Effector memory CD4-positive, alpha-beta T cell (primary cell): ENCODE measurements around the gene OSM.
A peak's percentile ranks its signal among the peaks of the same experiment; 100 is the strongest.

ENCODE experiments used
- DNase-seq, 3 donors: peaks; one replicate each; pipeline ENCODE4 v3.0.0-alpha.2; 2020
- H3K27ac ChIP-seq: 2 replicates; pipeline ENCODE4 v1.7.0; 2013; ENCODE audit warnings: mild to moderate bottlenecking, low read length, moderate library complexity; ENCODE audit not compliant: insufficient read depth, poor library complexity, severe bottlenecking
- H3K27me3 ChIP-seq: replicated peaks from 2 replicates; pipeline ENCODE4 v1.7.0; 2013; ENCODE audit warnings: mild to moderate bottlenecking, low read length; ENCODE audit not compliant: insufficient read depth, control insufficient read depth, poor library complexity, severe bottlenecking
- H3K36me3 ChIP-seq: 2 replicates; pipeline ENCODE4 v1.7.0; 2013; ENCODE audit warnings: mild to moderate bottlenecking, low read length, moderate library complexity; ENCODE audit not compliant: control insufficient read depth, insufficient read depth
- H3K4me1 ChIP-seq: 2 replicates; pipeline ENCODE4 v1.7.0; 2013; ENCODE audit warnings: low read length, mild to moderate bottlenecking; ENCODE audit not compliant: control insufficient read depth, insufficient read depth, poor library complexity, severe bottlenecking
- H3K4me3 ChIP-seq: 2 replicates; pipeline ENCODE4 v1.7.0; 2013; ENCODE audit warnings: low read length, low read depth, mild to moderate bottlenecking; ENCODE audit not compliant: insufficient read depth, poor library complexity, severe bottlenecking
- H3K9me3 ChIP-seq: 2 replicates; pipeline ENCODE4 v1.7.0; 2013; ENCODE audit warnings: mild to moderate bottlenecking, low read length, moderate library complexity; ENCODE audit not compliant: control insufficient read depth

The OSM gene

DNA sequence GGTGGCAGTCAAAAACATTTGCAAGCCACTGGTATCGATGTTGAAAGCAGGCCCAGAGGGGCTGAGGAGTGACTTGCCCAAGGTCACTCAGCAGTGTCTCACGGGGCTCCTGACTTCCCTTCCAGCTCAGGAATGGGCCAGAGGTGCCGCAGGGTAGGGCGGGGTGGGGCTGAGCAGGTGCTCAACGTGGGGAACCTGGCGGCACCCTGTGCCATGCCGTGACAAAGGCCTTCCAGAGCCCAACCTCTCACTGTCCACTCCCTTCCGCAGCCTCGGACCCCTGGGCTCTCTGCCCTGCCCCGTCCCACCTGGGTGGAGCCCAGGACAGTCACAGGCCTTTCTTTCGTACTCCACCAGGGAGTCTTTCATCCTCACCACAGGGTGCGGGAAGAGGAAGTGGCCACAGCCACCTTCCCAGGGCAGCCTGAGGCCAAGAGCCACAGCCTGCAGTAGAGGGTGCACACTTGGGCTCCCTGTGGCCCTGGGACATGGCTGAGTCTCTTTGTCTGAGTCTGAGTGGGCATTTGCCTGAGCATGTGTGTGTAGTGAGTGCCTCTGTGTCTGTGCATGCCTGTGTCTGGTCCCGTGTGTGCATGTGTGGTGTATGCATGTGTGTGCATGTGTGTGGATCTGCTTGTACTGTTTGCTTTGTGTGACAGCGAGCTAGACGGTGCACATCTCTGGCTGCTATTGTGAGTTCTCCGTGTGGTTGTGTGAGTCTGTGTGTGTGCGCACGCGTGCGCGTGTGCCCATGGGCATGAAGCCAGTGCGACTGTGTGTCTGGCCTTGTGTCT is 14.0 kb downstream of the OSM start:
- Histone ChIP-seq H3K4me3 (no peak overlapping the region), H3K36me3 (no peaks in the 10 kb centered on the region), H3K27me3 (no peaks in the 10 kb centered on the region), H3K27ac (no peak overlapping the region), H3K4me1 (no peaks in the 10 kb centered on the region), H3K9me3 (no peaks in the 10 kb centered on the region)
- DNase-seq = no peak

- no peak for DNase-seq
Measured at GRCh38 chr22:30251711-30252110, 14.9 kb downstream of the OSM start.

DNA sequence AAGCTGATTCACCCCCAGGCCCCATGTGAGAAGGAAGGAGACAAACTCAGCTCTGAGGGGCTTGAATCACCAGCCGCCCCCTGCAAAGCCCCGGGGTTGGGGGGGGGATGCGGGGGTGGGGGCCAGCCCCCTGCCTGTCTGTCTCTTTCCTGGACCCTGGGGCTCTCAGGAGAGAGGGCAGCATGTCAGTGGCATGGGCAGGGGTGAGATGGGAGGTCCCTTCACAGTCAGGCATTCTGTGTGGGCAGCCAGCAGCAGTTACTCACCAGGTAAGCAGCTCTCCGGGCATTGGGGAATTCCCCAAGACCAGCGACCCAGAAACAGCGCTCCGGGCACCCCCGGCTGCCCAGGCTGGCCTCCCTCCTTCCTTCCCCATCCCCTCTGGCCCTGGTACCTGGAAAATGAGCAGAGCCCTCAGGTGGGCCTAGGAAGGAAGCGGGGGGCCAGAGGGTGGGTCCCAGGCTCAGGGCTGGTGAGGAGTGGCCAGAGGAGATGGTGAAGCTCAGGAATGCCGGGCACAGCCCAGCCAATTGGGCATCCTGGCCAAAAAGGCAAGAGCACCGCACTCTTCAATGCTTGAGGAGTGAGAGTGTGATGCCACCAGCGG is 15.9 kb downstream of the OSM start:
- H3K27ac ChIP-seq = no peak overlapping the region
- H3K4me1 ChIP-seq = peaks cover 11% of the 10 kb centered on the region
- no peaks in the 10 kb centered on the region for H3K27me3 ChIP-seq
- no peak overlapping the region for H3K4me3 ChIP-seq
- H3K36me3 ChIP-seq = no peaks in the 10 kb centered on the region
- H3K9me3 ChIP-seq = no peaks in the 10 kb centered on the region
- DNase-seq = no peak

More at GRCh38 chr22:30251711-30252110, 14.9 kb downstream of the OSM start:
- no peaks in the 10 kb centered on the region for H3K36me3 ChIP-seq
- H3K4me1 ChIP-seq = peaks cover 7% of the 10 kb centered on the region
- no peak overlapping the region for H3K4me3 ChIP-seq
- no peaks in the 10 kb centered on the region for H3K27me3 ChIP-seq
- H3K9me3 ChIP-seq = no peaks in the 10 kb centered on the region
- no peak overlapping the region for H3K27ac ChIP-seq

DNA sequence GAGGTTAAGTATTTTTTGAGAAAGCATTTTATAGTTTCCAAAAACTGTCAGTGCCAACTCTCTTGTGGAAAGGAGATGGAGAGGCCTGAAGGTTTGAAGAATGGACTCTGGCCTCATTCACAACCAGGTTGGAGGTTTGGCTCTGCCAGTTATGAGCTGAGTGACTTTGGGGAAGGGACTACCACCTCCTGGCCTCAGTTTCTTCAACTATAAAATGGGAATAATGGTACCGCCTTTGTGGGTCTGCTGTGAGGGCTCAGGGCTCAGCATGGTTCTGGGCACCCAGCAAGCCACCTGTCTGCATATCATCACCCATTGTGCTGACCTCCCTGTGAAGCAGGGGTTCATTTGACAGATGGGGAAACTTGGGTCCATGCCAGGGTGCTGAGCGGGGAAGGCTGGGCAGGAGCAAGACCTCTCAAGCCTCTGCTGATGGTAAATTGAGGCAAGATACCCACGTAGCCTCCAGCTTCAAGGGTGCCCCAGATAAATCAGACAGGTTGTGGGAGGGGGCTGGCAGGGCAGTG is 16.5 kb downstream of the OSM start:
- no peak overlapping the region for H3K4me3 ChIP-seq
- H3K27me3 ChIP-seq = no peaks in the 10 kb centered on the region
- no peak for DNase-seq
- H3K36me3 ChIP-seq = no peaks in the 10 kb centered on the region
- no peaks in the 10 kb centered on the region for H3K9me3 ChIP-seq
- no peak overlapping the region for H3K27ac ChIP-seq
- peaks cover 17% of the 10 kb centered on the region for H3K4me1 ChIP-seq

DNA sequence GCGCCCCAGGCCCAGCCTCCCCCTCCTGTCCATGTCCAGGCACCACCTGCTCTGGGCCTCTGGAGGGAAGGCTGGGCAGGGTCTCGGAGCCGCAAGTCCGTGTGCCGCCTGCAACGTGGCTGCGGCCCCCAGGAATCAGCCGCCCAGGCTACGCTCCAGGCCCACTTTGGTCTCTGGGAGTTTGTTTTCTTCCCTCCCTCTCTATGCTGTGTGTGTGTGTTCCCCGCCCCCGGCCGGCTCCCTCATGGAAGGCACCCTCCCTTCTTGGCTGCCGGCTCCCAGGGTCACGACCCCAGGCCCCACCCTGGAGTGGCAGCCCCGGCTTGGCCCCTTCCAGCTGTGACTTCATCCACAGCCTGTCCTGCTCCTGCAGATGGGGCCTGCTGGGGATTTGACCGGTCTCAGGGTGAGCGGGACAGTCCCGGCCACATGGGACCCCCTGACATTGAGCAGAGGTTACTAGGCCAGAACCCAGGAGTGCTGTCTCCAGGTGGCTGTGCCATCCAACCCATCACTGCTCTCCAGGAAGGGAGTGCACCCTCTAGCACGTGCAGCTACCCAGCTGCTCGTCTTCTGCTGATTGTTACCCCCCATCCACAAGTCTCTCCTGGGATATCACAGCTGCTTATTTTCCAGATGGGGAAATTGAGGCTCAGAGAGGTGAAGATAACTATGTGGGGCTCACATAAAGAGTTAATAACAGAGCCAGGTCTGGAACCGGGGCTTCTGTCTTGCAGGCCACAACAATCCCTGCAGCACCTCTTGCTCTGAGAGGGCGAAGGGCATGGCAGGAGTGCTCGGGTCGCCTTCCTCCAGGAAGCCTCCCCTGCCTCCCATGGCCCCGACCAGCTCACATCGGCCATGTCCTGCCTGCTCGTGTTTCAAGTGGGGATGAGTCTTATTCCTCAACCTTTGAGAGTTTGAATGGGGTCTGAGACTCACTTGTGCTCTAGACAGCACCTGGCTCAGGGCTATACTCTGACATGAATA is 17.3 kb downstream of the OSM start:
- no peaks in the 10 kb centered on the region for H3K36me3 ChIP-seq
- H3K27me3 ChIP-seq = no peaks in the 10 kb centered on the region
- H3K9me3 ChIP-seq = no peaks in the 10 kb centered on the region
- peaks cover 21% of the 10 kb centered on the region for H3K4me1 ChIP-seq
- DNase-seq = no peak
- H3K4me3 ChIP-seq = no peak overlapping the region
- no peak overlapping the region for H3K27ac ChIP-seq

- no peaks in the 10 kb centered on the region for H3K27me3 ChIP-seq
- H3K9me3 ChIP-seq = no peaks in the 10 kb centered on the region
- DNase-seq = no peak
- H3K4me3 ChIP-seq = no peak overlapping the region
- peaks cover 26% of the 10 kb centered on the region for H3K4me1 ChIP-seq
- no peak overlapping the region for H3K27ac ChIP-seq
- no peaks in the 10 kb centered on the region for H3K36me3 ChIP-seq
Measured at GRCh38 chr22:30248484-30248883, 18.2 kb downstream of the OSM start.

- H3K4me1 ChIP-seq = peaks cover 26% of the 10 kb centered on the region
- H3K4me3 ChIP-seq = no peak overlapping the region
- no peaks in the 10 kb centered on the region for H3K9me3 ChIP-seq
- no peak overlapping the region for H3K27ac ChIP-seq
- H3K27me3 ChIP-seq = no peaks in the 10 kb centered on the region
- H3K36me3 ChIP-seq = no peaks in the 10 kb centered on the region
- no peak for DNase-seq
Measured at GRCh38 chr22:30247974-30248373, 18.7 kb downstream of the OSM start.

- Histone ChIP-seq H3K4me1 (peaks cover 26% of the 10 kb centered on the region), H3K9me3 (no peaks in the 10 kb centered on the region), H3K27me3 (no peaks in the 10 kb centered on the region), H3K27ac (no peak overlapping the region), H3K36me3 (no peaks in the 10 kb centered on the region), H3K4me3 (no peak overlapping the region)
- DNase-seq = no peak
Measured at GRCh38 chr22:30247561-30247960, 19.1 kb downstream of the OSM start.

GRCh38 chr22:30246814-30247376 is 19.8 kb downstream of the OSM start:
- Histone ChIP-seq H3K4me3 (peak overlapping the region; percentile 61), H3K36me3 (no peaks in the 10 kb centered on the region), H3K4me1 (peaks cover 26% of the 10 kb centered on the region), H3K27ac (no peak overlapping the region), H3K27me3 (no peaks in the 10 kb centered on the region), H3K9me3 (no peaks in the 10 kb centered on the region)
- no peak for DNase-seq
